Mesodermal cell (in vitro differentiated cells): ENCODE measurements around the gene CBS. TPM values are rescaled to one million over a fixed set of nuclear protein-coding genes. Genes with fewer than 3 reads are reported as not detected.
"Not testable (repeated sequence)": the region's sequence is repeated elsewhere in the genome, so short reads cannot be mapped to it uniquely, and the experiment has no call there.

ENCODE experiments used
- H3K27ac ChIP-seq: 2 replicates; pipeline ENCODE4 v1.7.0; 2013; ENCODE audit warnings: mild to moderate bottlenecking, low read depth, low read length, moderate library complexity; ENCODE audit not compliant: severe bottlenecking
- H3K36me3 ChIP-seq: 2 replicates; pipeline ENCODE4 v1.7.1; 2013; ENCODE audit warnings: mild to moderate bottlenecking, low read length, moderate library complexity; ENCODE audit not compliant: control insufficient read depth, insufficient read depth
- H3K4me1 ChIP-seq: one replicate; pipeline ENCODE4 v1.7.1; 2013; ENCODE audit warnings: mild to moderate bottlenecking, low read length; ENCODE audit not compliant: insufficient read depth, control insufficient read depth, poor library complexity, severe bottlenecking
- H3K4me3 ChIP-seq: 2 replicates; pipeline ENCODE4 v1.7.0; 2013; ENCODE audit warnings: low read length, control low read depth, mild to moderate bottlenecking; ENCODE audit not compliant: insufficient read depth, poor library complexity, severe bottlenecking; ENCODE audit errors: extremely low read depth
- H3K9me3 ChIP-seq: 2 replicates; pipeline ENCODE4 v1.7.1; 2013; ENCODE audit warnings: mild to moderate bottlenecking, low read length, moderate library complexity; ENCODE audit not compliant: control insufficient read depth
- WGBS, 2 experiments: methylation state at CpG; one replicate each; pipeline ENCODE4 v1.1.5; 2013; ENCODE audit warnings: missing lambda C conversion rate in 2 of 2; ENCODE audit not compliant: insufficient coverage in 2 of 2; 5-methylcytosine and 5-hydroxymethylcytosine counted together
- polyA plus RNA-seq, 2 experiments: library from polyadenylated mRNA; stranded (reverse); fragments of 50-300 nt; gene quantifications; one replicate each; pipeline ENCODE4 v1.2.3, GENCODE V29; 2013

The CBS gene
- 88.0 TPM for polyA plus RNA-seq (2013, experiment 1 of 2)
- polyA plus RNA-seq (2013, experiment 2 of 2) = 75.3 TPM

DNA sequence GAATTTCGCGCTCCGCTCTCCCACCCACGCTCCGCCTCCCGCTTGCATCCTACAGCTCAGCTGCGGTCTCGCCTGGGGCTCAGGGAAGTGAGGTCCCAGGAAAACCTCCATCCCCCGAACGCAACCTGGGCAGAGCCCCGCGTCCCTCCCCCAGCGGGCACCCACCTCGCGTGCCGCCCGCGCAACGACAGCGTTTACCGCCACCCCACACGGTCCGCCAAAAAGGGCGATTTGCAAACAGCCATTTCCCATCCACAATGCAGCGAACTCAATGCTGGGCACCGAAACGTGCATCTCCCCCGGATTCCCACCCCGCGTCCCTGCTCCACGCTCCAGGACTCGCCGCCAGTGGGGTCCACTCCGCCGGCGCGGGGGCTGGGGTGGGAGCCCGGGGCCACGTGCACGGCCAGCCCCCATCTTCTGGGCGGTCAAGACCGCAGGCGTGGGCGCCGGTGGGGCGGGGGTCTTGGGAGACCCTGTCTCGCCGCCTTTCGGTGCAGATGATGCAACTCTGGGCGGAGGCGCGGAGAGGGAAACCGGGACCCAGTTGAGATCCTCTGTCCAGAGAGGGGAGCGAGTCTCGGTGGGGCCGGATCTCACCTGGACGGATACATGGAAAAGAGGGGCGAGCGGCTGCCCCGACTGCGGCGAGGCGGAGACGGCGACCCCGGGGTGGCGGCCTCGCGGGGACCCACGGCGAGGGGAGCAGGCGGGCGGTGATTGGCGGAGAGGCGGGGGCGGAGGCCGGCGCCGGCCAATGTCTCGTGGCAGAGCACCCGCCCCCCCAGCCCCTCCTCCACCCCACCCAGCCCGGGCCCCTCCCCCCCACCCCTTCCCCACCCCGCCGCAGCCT lies at the start of gene CBS:
CBS (minus strand) TSS at position 666 of the 853 bp plus-strand sequence. CDS start 3,642 bp downstream, outside the sequence.
- H3K36me3 ChIP-seq, H3K27ac ChIP-seq, H3K9me3 ChIP-seq, H3K4me1 ChIP-seq, H3K4me3 ChIP-seq: not testable (repeated sequence)
- no CpG with 5 or more reads among the region's 84 CpGs for WGBS, 2 experiments

DNA sequence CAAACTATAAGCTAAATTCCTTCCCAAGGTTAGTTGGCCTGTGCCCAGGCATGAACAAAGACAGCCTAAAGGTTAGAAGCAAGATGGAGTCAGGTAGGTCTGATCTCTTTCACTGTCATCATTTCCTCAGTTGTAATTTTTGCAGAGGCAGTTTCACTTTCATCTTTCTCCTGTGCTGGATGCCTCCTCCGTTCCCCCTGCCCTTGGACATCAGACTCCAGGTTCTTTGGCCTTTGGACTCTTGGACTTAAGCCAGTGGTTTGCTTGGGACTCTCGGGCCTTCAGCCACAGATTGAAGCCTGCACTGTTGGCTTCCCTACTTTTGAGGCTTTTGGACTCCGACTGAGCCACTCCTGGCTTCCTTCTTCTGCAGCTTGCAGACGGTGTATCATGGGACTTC lies 40.3 kb upstream of the CBS start:
- H3K27ac ChIP-seq, H3K4me3 ChIP-seq, H3K4me1 ChIP-seq, H3K36me3 ChIP-seq, H3K9me3 ChIP-seq: not testable (repeated sequence)
- WGBS, 2 experiments = no CpG with 5 or more reads among the region's 4 CpGs

DNA sequence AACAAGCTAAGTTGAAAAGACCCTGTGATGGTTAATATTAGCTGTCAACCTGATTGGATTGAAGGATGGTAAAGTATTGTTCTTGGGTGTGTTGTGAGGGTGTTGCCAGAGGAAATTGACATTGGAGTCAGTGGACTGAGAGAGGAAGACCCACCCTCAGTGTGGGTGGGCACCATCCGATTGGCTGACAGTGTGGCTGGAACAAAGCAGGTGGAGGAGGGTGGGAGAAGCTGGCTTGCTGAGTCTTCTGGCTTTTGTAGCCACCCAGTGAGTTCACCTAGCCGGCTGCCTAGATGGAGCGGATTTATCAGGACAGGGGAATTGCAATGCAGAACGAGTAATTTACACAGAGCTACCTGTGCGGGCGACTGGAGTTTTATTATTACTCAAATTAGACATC lies 38.8 kb upstream of the CBS start:
- not testable (repeated sequence) for H3K36me3 ChIP-seq, H3K9me3 ChIP-seq, H3K4me1 ChIP-seq, H3K4me3 ChIP-seq, H3K27ac ChIP-seq
- WGBS, 2 experiments = no CpG with 5 or more reads among the region's 6 CpGs

DNA sequence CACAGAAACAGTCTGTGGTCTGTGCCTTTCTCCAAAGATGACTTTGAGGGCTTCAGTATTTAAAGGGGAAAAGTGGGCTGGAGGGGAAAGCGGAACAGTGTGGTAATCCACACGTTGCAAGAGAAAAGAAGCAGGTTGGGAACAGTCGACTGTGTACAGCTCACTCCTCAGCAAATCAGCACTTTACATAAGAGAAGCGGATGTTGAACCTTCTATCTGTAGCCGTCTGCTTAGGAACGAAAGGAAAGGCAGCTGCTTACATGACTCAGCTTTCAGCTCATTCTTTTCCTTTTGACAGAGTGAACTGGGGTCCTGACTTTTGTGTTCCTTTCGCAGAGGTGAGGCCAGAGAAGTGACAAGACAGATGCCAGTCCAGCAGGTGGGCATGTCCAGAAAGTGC lies 33.4 kb upstream of the CBS start:
- not testable (repeated sequence) for H3K4me3 ChIP-seq, H3K4me1 ChIP-seq, H3K9me3 ChIP-seq, H3K36me3 ChIP-seq, H3K27ac ChIP-seq
- no CpG with 5 or more reads among the region's 7 CpGs for WGBS, 2 experiments

GRCh38 chr21:43108177-43108576 lies 32.5 kb upstream of the CBS start:
- H3K9me3 ChIP-seq, H3K36me3 ChIP-seq, H3K27ac ChIP-seq, H3K4me1 ChIP-seq, H3K4me3 ChIP-seq: not testable (repeated sequence)
- no CpG with 5 or more reads among the region's 17 CpGs for WGBS, 2 experiments

DNA sequence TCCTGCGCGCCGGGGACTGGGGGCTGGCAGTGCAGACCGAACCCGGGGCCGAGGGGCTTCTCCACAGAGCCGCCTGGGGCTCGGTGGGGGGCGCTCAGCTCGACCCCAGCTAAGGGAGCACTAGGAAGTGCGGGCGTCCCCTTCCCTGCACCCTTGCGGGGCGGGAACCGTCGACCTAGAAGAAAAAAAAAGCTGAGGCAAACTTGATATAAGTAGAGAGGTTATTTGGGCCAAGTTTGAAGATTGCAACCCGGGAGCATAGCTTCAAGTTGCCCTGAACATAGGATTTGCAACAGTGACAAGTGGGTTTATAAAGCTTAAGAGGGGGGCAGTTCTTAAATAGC lies 32.1 kb upstream of the CBS start:
- H3K4me1 ChIP-seq, H3K9me3 ChIP-seq, H3K36me3 ChIP-seq, H3K4me3 ChIP-seq, H3K27ac ChIP-seq: not testable (repeated sequence)
- WGBS, 2 experiments = no CpG with 5 or more reads among the region's 17 CpGs

DNA sequence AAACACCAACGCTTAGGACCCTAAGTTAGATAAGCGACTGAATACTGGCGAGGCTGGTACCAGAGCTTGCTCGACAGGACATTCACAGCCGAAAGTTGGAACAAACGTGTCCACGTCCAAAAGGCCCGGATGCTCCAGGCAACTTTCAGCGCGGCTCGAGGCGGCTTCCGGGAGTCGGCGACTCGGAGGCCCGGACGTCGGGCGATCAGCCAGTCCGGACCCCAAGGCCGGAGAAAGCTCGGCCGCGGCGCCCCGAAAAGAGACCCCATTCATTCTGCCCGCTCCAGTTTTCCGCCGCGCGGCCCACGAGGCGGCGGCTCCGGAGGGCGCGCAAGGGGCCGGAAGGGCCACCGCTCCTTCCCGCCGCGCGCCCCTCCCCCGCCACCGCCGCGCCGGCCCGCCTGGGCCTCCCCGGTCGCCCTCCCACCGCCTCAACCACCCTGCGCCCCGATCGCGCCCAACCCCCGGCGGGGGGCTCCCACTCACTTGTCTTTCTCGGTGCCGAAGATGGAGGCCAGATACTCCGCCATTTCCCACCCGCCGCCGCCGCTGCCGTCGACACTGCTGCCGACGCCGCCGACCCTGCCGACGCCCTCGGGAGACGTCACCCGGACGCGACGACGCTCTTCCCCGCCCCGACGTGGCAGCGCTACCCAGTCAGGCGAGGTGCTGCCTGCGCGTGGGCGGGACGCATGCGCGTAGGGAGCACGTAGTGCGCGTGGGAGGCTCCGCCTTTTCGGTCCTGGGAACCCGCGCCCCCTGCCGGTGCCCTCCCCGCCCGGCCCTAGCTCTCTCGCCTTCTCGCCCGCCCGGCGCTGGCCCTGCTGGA lies 31.5 kb upstream of the CBS start, which contains the start of gene U2AF1:
U2AF1 (minus strand) TSS at position 606 of the 829 bp plus-strand sequence; CDS start at position 530, 76 bp downstream.
- H3K4me1 ChIP-seq, H3K36me3 ChIP-seq, H3K9me3 ChIP-seq: not testable (repeated sequence)
- peak within 1 kb of the TSS; percentile 27 for H3K4me3 ChIP-seq
- WGBS, 2 experiments = no CpG with 5 or more reads among the region's 107 CpGs
- H3K27ac ChIP-seq = peak within 1 kb of the TSS; percentile 67

GRCh38 chr21:43104642-43105041 lies 29.0 kb upstream of the CBS start:
- no CpG with 5 or more reads among the region's 5 CpGs for WGBS, 2 experiments
- H3K27ac ChIP-seq, H3K9me3 ChIP-seq, H3K4me3 ChIP-seq, H3K36me3 ChIP-seq, H3K4me1 ChIP-seq: not testable (repeated sequence)

- not testable (repeated sequence) for H3K4me3 ChIP-seq, H3K27ac ChIP-seq, H3K36me3 ChIP-seq, H3K9me3 ChIP-seq, H3K4me1 ChIP-seq
- no CpG with 5 or more reads among the region's 4 CpGs for WGBS, 2 experiments
Observed at GRCh38 chr21:43102281-43102680, 26.6 kb upstream of the CBS start.

- H3K4me1 ChIP-seq, H3K27ac ChIP-seq, H3K9me3 ChIP-seq, H3K36me3 ChIP-seq, H3K4me3 ChIP-seq: not testable (repeated sequence)
- WGBS, 2 experiments = no CpG with 5 or more reads among the region's 5 CpGs
Observed at GRCh38 chr21:43101676-43102075, 26.0 kb upstream of the CBS start.

DNA sequence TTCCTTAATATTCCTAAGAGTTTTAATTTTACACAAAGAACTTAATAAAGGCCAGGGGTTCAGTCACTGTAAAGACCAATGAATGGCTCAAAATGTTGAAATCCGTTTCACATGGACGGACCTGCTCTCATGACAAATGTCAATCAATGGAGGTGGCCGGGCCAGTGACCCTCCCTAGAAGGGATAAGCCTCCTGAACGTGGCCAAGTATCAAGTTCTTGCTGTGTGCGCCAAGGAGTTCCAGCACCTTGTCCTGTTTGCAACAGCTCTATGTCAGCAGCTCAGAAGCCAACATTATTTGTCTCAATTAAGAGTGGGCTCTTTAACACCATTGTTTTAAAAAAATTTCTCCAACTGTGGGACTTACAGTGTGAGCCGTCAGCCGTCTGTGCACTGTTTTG lies 25.4 kb upstream of the CBS start:
- H3K4me3 ChIP-seq, H3K4me1 ChIP-seq, H3K36me3 ChIP-seq, H3K27ac ChIP-seq, H3K9me3 ChIP-seq: not testable (repeated sequence)
- WGBS, 2 experiments = no CpG with 5 or more reads among the region's 7 CpGs
